SU-DHL-6 (cell line): ENCODE data around the gene TIMELESS.

Experiments used
- H2AFZ ChIP-seq: fragments of 200-600 bp; sonication (generic); 2 replicates; pipeline ENCODE4 v1.6.1; 2014; ENCODE audit warnings: low read depth, mild to moderate bottlenecking, moderate library complexity, mixed read lengths, antibody characterized with exemption, low read length; ENCODE audit not compliant: severe bottlenecking
- H3F3A ChIP-seq: fragments of 200-600 bp; shearing (Covaris generic); 2 replicates; pipeline ENCODE4 v1.6.0; 2016; ENCODE audit warnings: antibody characterized with exemption, mild to moderate bottlenecking; ENCODE audit not compliant: insufficient read depth
- H3K27ac ChIP-seq: fragments of 200-600 bp; sonication (generic); 2 replicates; pipeline ENCODE4 v1.5.1; 2016; ENCODE audit warnings: low read depth, mild to moderate bottlenecking, low read length, moderate library complexity, mixed read lengths
- H3K27me3 ChIP-seq: fragments of 200-600 bp; sonication (generic), shearing (Covaris generic); 2 replicates; pipeline ENCODE4 v1.6.0; 2014; ENCODE audit warnings: mild to moderate bottlenecking, low read length
- H3K36me3 ChIP-seq: fragments of 200-600 bp; sonication (generic); 2 replicates; pipeline ENCODE4 v1.6.1; 2014; ENCODE audit warnings: mild to moderate bottlenecking, low read length, mixed read lengths
- H3K4me2 ChIP-seq: fragments of 300-600, 200-600 bp; shearing (Covaris generic), sonication (generic); 2 replicates; pipeline ENCODE4 v1.6.0; 2014; ENCODE audit warnings: low read length, low read depth, mild to moderate bottlenecking; ENCODE audit not compliant: poor library complexity, severe bottlenecking
- H3K4me3 ChIP-seq: fragments of 200-600 bp; sonication (generic); 2 replicates; pipeline ENCODE4 v1.5.1; 2014; ENCODE audit warnings: antibody characterized with exemption, low read length, mild to moderate bottlenecking, mixed read lengths; ENCODE audit not compliant: insufficient read depth, poor library complexity, severe bottlenecking
- H3K79me2 ChIP-seq: fragments of 200-600 bp; sonication (generic); 2 replicates; pipeline ENCODE4 v1.6.1; 2014; ENCODE audit warnings: mild to moderate bottlenecking, low read length, moderate library complexity; ENCODE audit not compliant: insufficient read depth
- H3K9ac ChIP-seq: fragments of 200-600 bp; sonication (generic); 2 replicates; pipeline ENCODE4 v1.7.0; 2014; ENCODE audit warnings: mild to moderate bottlenecking, low read length
- H3K9me2 ChIP-seq: fragments of 200-600 bp; sonication (generic); replicated peaks from 2 replicates; pipeline ENCODE4 v1.6.1; 2014; ENCODE audit warnings: low read length; ENCODE audit not compliant: insufficient read depth
- H3K9me3 ChIP-seq: fragments of 200-600 bp; sonication (generic); 2 replicates; pipeline ENCODE4 v1.6.1; 2014; ENCODE audit warnings: low read length, mixed read lengths; ENCODE audit not compliant: insufficient read depth
- H4K20me1 ChIP-seq: fragments of 200-600 bp; sonication (generic); 2 replicates; pipeline ENCODE4 v1.6.1; 2014; ENCODE audit warnings: low read depth, mild to moderate bottlenecking, antibody characterized with exemption, low read length, moderate library complexity, mixed read lengths
- EZH2phosphoT487 ChIP-seq: fragments of 200-600 bp; sonication (generic), shearing (Covaris generic); conservative IDR thresholded peaks from 2 replicates; pipeline ENCODE4 v1.6.1; 2018; ENCODE audit warnings: mild to moderate bottlenecking, antibody characterized with exemption, low read length, moderate library complexity, mixed read lengths
- TF ChIP-seq, protein P1 (sequence below): fragments of 200-600 bp; sonication (generic); IDR thresholded peaks from one replicate; pipeline ENCODE4 v1.5.1; 2017; ENCODE audit warnings: antibody characterized with exemption, mild to moderate bottlenecking, low read length, moderate library complexity; ENCODE audit not compliant: insufficient read depth, poor library complexity, severe bottlenecking

The TIMELESS gene

DNA sequence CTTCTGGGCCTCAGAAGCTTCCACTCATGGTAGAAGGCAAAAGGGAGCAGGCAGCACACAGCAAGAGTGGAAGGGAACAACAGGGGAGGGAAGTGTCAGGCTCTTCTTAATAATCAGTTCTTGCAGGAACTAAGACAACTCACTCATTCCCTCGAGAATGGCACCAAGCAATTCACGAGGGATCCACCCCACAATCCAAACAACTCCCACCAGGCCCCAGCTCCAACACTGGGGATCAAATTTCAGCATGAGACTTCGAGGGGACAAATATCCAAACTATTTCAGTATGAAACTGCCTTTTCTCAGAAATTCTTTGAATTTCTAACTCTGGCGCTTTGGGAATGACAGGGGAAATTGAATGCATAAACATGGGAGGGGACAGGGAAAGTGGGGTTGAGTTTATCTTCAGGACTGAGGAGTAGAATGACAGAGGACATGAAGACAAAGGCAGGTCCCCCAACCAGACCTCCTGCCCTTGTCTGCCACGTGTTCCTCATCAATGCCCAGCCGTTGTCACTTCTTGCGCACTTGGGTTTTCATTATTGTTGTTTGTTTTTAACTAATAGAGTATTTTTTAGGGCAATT lies 62.0 kb downstream of the TIMELESS start:
- no peak overlapping the region for H2AFZ ChIP-seq
- H3F3A ChIP-seq: no peaks in the 10 kb centered on the region
- no peak overlapping the region for H3K4me3 ChIP-seq
- H3K27ac ChIP-seq: no peak overlapping the region
- H3K9ac ChIP-seq: no peak overlapping the region
- no peaks in the 10 kb centered on the region for H3K9me3 ChIP-seq
- no peaks in the 10 kb centered on the region for H3K36me3 ChIP-seq
- no peak for TF ChIP-seq EZH2phosphoT487
- TF ChIP-seq, protein P1, sequence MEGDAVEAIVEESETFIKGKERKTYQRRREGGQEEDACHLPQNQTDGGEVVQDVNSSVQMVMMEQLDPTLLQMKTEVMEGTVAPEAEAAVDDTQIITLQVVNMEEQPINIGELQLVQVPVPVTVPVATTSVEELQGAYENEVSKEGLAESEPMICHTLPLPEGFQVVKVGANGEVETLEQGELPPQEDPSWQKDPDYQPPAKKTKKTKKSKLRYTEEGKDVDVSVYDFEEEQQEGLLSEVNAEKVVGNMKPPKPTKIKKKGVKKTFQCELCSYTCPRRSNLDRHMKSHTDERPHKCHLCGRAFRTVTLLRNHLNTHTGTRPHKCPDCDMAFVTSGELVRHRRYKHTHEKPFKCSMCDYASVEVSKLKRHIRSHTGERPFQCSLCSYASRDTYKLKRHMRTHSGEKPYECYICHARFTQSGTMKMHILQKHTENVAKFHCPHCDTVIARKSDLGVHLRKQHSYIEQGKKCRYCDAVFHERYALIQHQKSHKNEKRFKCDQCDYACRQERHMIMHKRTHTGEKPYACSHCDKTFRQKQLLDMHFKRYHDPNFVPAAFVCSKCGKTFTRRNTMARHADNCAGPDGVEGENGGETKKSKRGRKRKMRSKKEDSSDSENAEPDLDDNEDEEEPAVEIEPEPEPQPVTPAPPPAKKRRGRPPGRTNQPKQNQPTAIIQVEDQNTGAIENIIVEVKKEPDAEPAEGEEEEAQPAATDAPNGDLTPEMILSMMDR: no peak
- H3K79me2 ChIP-seq: no peaks in the 10 kb centered on the region
- no peaks in the 10 kb centered on the region for H3K9me2 ChIP-seq
- H4K20me1 ChIP-seq: no peaks in the 10 kb centered on the region
- H3K4me2 ChIP-seq: no peak overlapping the region
- no peaks in the 10 kb centered on the region for H3K27me3 ChIP-seq

GRCh38 chr12:56385873-56386272 lies 63.4 kb downstream of the TIMELESS start:
- Histone ChIP-seq H3K9me2 (no peaks in the 10 kb centered on the region), H3K27me3 (no peaks in the 10 kb centered on the region), H3K9me3 (no peaks in the 10 kb centered on the region), H3K4me3 (no peak overlapping the region), H3K27ac (no peak overlapping the region), H3K79me2 (no peaks in the 10 kb centered on the region), H3K4me2 (no peak overlapping the region), H2AFZ (no peak overlapping the region), H4K20me1 (no peaks in the 10 kb centered on the region), H3K9ac (no peak overlapping the region), H3K36me3 (no peaks in the 10 kb centered on the region), H3F3A (no peaks in the 10 kb centered on the region)
- TF ChIP-seq, protein P1: no peak
- no peak for TF ChIP-seq EZH2phosphoT487

GRCh38 chr12:56382611-56383010 lies 66.6 kb downstream of the TIMELESS start:
- no peak overlapping the region for H3K27ac ChIP-seq
- no peak overlapping the region for H3K4me2 ChIP-seq
- H3K4me3 ChIP-seq: no peak overlapping the region
- no peak overlapping the region for H2AFZ ChIP-seq
- H3K79me2 ChIP-seq: no peaks in the 10 kb centered on the region
- H3K36me3 ChIP-seq: no peaks in the 10 kb centered on the region
- H3K27me3 ChIP-seq: no peaks in the 10 kb centered on the region
- TF ChIP-seq, protein P1: no peak
- TF ChIP-seq EZH2phosphoT487: no peak
- no peaks in the 10 kb centered on the region for H3K9me2 ChIP-seq
- no peaks in the 10 kb centered on the region for H4K20me1 ChIP-seq
- H3F3A ChIP-seq: peaks cover 8% of the 10 kb centered on the region
- H3K9me3 ChIP-seq: no peaks in the 10 kb centered on the region
- no peak overlapping the region for H3K9ac ChIP-seq
